Testis (tissue), 2 donors: ENCODE data around the gene DNAJC3.

Experiments
- CTCF ChIP-seq, 3 experiments: fragments of 450-650 bp in 2 of 3; fragments of 200-600 bp in 1 of 3; sonication (generic) in 1 of 3; IDR thresholded peaks; one replicate each; pipeline ENCODE4 v1.5.1; 2016 to 2019; ENCODE audit warnings: antibody characterized with exemption in 3 of 3, mild to moderate bottlenecking in 2 of 3, moderate library complexity in 1 of 3
- POLR2A ChIP-seq: fragments of 450-650 bp; IDR thresholded peaks from one replicate; pipeline ENCODE4 v1.6.1; 2017; ENCODE audit warnings: antibody characterized with exemption, mild to moderate bottlenecking, moderate library complexity

- TF ChIP-seq CTCF (IDR thresholded peaks at IDR 0.05) (no peak), POLR2A (no peak)
Measured at GRCh38 chr13:95643571-95643935, 33.4 kb upstream of the DNAJC3 start.
